ENCODE data around the gene ACSBG1. TPM values are rescaled to one million over a fixed set of nuclear protein-coding genes. Genes with fewer than 3 reads are reported as not detected.
A peak's percentile ranks its signal among the peaks of the same experiment; 100 is the strongest.

Gene ACSBG1
- total and polyA plus RNA-seq, 10 of the 15 experiments (the other 5 are each of a cell fraction or from before 2014, with no cell fraction given), result 0.11 to 0.75 (median 0.42) TPM

DNA sequence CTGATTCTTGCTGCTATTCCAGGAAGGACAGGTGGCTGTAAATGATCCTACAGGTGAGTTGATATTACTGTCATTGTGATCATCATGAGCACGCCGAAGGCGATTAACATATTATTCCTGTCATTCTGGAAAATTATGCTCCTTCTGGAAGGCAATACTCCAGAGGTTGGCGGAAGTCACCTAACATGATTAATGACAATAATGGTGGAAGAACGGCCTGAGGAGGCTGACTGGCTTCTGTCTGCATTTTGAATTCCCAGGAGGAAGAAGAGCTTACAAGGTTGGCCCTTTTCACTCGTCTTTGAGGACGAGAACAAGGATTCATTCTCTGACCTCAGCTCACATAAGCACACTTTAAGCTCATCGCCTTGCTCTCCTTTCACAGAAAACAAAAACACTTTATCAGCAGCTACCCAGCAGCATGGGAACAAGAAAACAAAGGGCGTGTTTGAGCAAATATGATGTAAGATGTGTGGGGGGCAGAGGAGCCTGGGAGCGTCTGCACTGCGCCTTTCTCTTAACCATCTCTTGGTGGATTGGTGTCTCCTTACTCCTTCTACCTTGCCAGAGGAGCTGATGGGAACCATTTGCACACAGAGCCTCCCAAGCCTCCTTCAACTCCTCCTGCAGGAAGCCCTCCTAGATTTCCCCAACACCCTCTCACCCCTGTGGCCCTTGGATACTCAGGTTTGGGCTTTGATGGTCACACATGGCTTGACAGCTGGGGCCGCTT lies 23.0 kb downstream of the ACSBG1 start (continued):
- TF ChIP-seq, protein P1, sequence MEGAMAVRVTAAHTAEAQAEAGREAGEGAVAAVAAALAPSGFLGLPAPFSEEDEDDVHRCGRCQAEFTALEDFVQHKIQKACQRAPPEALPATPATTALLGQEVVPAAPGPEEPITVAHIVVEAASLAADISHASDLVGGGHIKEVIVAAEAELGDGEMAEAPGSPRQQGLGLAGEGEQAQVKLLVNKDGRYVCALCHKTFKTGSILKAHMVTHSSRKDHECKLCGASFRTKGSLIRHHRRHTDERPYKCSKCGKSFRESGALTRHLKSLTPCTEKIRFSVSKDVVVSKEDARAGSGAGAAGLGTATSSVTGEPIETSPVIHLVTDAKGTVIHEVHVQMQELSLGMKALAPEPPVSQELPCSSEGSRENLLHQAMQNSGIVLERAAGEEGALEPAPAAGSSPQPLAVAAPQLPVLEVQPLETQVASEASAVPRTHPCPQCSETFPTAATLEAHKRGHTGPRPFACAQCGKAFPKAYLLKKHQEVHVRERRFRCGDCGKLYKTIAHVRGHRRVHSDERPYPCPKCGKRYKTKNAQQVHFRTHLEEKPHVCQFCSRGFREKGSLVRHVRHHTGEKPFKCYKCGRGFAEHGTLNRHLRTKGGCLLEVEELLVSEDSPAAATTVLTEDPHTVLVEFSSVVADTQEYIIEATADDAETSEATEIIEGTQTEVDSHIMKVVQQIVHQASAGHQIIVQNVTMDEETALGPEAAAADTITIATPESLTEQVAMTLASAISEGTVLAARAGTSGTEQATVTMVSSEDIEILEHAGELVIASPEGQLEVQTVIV (IDR thresholded peaks at IDR 0.05; ENCODE audit: borderline replicate concordance, partially characterized antibody), result no peak

DNA sequence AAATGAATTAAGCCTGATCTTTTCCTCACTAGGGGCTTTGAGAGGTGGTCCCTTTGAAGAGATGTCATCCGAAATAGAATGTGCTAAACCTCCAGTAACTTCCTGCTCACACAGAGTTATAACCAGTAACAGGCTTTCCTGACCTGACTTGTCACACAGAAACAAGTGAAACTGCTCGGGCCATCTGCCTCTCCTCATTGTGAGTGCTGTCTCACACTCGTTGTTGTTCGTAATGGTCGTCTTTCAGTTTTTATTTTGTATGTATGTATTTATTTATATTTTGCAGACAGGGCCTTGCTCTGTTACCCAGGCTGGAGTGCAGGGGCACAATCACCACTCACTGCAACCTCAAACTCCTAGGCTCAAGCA lies 24.0 kb downstream of the ACSBG1 start:
- Histone ChIP-seq H2AFZ (ENCODE audit: control insufficient read depth, low read depth, low read length) (peak overlapping the region; percentile 33), H3K27me3 (replicated peaks in 1 of 2; ENCODE audit: control insufficient read depth in 2 of 2, insufficient read depth in 2 of 2, low read length in 1 of 2) (no peaks in the 10 kb centered on the region), H4K20me1 (ENCODE audit: control insufficient read depth, insufficient read depth) (no peaks in the 10 kb centered on the region), H3K27ac (ENCODE audit: control insufficient read depth, insufficient read depth) (no peak overlapping the region), H3K36me3 (ENCODE audit: control insufficient read depth in 2 of 2, insufficient read depth in 2 of 2, low read length in 1 of 2) (no peaks in the 10 kb centered on the region), H3K79me2 (ENCODE audit: control insufficient read depth, insufficient read depth, low read length) (no peaks in the 10 kb centered on the region), H3K9me3 (replicated peaks; ENCODE audit: control insufficient read depth, insufficient read depth, low read length) (no peaks in the 10 kb centered on the region), H3K4me1 (ENCODE audit: control insufficient read depth, insufficient read depth, low read length) (no peaks in the 10 kb centered on the region), H3K4me3 (no peak overlapping the region), H3K4me2 (ENCODE audit: control insufficient read depth, insufficient read depth) (no peak overlapping the region), H3K9ac (ENCODE audit: control insufficient read depth, insufficient read depth, low read length) (no peak overlapping the region)
- BruUV-seq (replicated peaks), result no TSS peak
- POLR2A ChIA-PET, result no interaction called here
- no peak for DNase-seq (ENCODE audit: low read depth, low spot score)
- SMC1A ChIA-PET (ENCODE audit: uncharacterized antibody, unreplicated experiment), result interaction anchor here (1.0 to 1.3 kb wide), 2 partner anchors 15 to 30 kb away, joined by 3 to 5 read pairs; no protein-coding TSS in a partner anchor
- peak; percentile 65 for ATAC-seq
- intact Hi-C loops (cut with micrococcal nuclease; ENCODE audit: unreplicated experiment) (no loop called here), in situ Hi-C loops (cut with MboI) (no loop called here)
- RAD21 ChIA-PET (ENCODE audit: unreplicated experiment), result interaction anchor here (1.5 kb wide), 1 partner anchor 80 kb away, joined by 4 read pairs; the partner anchor contains the start of gene CIB2
- 41% methylated on average over 5 of the region's 5 CpGs for WGBS (ENCODE audit: insufficient coverage, insufficient replicate concordance, low lambda C conversion rate, missing lambda C conversion rate)
- no peak for FAIRE-seq
- CTCF ChIA-PET, result interaction anchor here (1.4 to 3.8 kb wide), 3 partner anchors 10 to 79 kb away, joined by 3 to 15 read pairs (median 9); partner anchors contain the start of gene CIB2
- no peak for TF ChIP-seq CREB1 (IDR thresholded peaks at IDR 0.05; ENCODE audit: low read depth)
- TF ChIP-seq, protein P2, sequence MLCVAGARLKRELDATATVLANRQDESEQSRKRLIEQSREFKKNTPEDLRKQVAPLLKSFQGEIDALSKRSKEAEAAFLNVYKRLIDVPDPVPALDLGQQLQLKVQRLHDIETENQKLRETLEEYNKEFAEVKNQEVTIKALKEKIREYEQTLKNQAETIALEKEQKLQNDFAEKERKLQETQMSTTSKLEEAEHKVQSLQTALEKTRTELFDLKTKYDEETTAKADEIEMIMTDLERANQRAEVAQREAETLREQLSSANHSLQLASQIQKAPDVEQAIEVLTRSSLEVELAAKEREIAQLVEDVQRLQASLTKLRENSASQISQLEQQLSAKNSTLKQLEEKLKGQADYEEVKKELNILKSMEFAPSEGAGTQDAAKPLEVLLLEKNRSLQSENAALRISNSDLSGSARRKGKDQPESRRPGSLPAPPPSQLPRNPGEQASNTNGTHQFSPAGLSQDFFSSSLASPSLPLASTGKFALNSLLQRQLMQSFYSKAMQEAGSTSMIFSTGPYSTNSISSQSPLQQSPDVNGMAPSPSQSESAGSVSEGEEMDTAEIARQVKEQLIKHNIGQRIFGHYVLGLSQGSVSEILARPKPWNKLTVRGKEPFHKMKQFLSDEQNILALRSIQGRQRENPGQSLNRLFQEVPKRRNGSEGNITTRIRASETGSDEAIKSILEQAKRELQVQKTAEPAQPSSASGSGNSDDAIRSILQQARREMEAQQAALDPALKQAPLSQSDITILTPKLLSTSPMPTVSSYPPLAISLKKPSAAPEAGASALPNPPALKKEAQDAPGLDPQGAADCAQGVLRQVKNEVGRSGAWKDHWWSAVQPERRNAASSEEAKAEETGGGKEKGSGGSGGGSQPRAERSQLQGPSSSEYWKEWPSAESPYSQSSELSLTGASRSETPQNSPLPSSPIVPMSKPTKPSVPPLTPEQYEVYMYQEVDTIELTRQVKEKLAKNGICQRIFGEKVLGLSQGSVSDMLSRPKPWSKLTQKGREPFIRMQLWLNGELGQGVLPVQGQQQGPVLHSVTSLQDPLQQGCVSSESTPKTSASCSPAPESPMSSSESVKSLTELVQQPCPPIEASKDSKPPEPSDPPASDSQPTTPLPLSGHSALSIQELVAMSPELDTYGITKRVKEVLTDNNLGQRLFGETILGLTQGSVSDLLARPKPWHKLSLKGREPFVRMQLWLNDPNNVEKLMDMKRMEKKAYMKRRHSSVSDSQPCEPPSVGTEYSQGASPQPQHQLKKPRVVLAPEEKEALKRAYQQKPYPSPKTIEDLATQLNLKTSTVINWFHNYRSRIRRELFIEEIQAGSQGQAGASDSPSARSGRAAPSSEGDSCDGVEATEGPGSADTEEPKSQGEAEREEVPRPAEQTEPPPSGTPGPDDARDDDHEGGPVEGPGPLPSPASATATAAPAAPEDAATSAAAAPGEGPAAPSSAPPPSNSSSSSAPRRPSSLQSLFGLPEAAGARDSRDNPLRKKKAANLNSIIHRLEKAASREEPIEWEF (IDR thresholded peaks at IDR 0.05; ENCODE audit: insufficient replicate concordance, low read depth, low read length), result no peak
- TF ChIP-seq POLR2A (IDR thresholded peaks at IDR 0.05; ENCODE audit: low read depth, low read length), result no peak
- TF ChIP-seq ZZZ3 (IDR thresholded peaks at IDR 0.05; ENCODE audit: control insufficient read depth, insufficient read length, low read depth), result no peak
- no peak for TF ChIP-seq SIX5 (IDR thresholded peaks at IDR 0.05; ENCODE audit: low read depth, low read length, severe bottlenecking)
- no peak for TF ChIP-seq NR2C1 (IDR thresholded peaks at IDR 0.05)
- TF ChIP-seq RAD21 (IDR thresholded peaks at IDR 0.05; ENCODE audit: insufficient read depth, low read depth, low read length), result no peak
- TF ChIP-seq MXI1 (IDR thresholded peaks at IDR 0.05; ENCODE audit: low read depth, low read length), result no peak
- no peak for TF ChIP-seq ZBTB4 (CRISPR knock-in tag; IDR thresholded peaks at IDR 0.05)

Data from GM12878 (cell line).